Activated T-cell treated with anti-CD3 and anti-CD28 coated beads for 48 hours (primary cell): ENCODE data around the gene TEN1.
"Not testable (repeated sequence)": the region's sequence is repeated elsewhere in the genome, so short reads cannot be mapped to it uniquely, and the experiment has no call there.

Experiments
- DNase-seq: peaks from one replicate; pipeline ENCODE4 v3.0.0-alpha.2; 2020; ENCODE audit warnings: low read depth

The TEN1 gene

GRCh38 chr17:76027159-76027839, 48.3 kb downstream of the TEN1 start, which contains the start of gene EVPL:
Gene EVPL (minus strand): TSS chr17:76027306. CDS start chr17:76027198, 108 bp downstream.
- DNase-seq: no peak

- DNase-seq: no peak
Observed at GRCh38 chr17:76032073-76032779, 53.2 kb downstream of the TEN1 start.

- DNase-seq: no peak
Observed at GRCh38 chr17:76032780-76033108, 53.7 kb downstream of the TEN1 start.

- DNase-seq: no peak
Observed at GRCh38 chr17:76033139-76033538, 54.1 kb downstream of the TEN1 start.

GRCh38 chr17:76034428-76035350, 55.6 kb downstream of the TEN1 start:
- DNase-seq: no peak

GRCh38 chr17:76036497-76037261, 57.6 kb downstream of the TEN1 start:
- no peak for DNase-seq

GRCh38 chr17:76038050-76038449, 59.0 kb downstream of the TEN1 start:
- no peak for DNase-seq

GRCh38 chr17:76039121-76039520, 60.1 kb downstream of the TEN1 start:
- DNase-seq: no peak

GRCh38 chr17:76040376-76040775, 61.3 kb downstream of the TEN1 start:
- DNase-seq: no peak

- DNase-seq: not testable (repeated sequence)
Observed at GRCh38 chr17:76042868-76043267, 63.8 kb downstream of the TEN1 start.

GRCh38 chr17:76044475-76045007, 65.5 kb downstream of the TEN1 start:
- DNase-seq: not testable (repeated sequence)

GRCh38 chr17:76046064-76046463, 67.0 kb downstream of the TEN1 start:
- no peak for DNase-seq

- DNase-seq: no peak
Observed at GRCh38 chr17:76048025-76048605, 69.1 kb downstream of the TEN1 start.

- DNase-seq: no peak
Observed at GRCh38 chr17:76048711-76049110, 69.7 kb downstream of the TEN1 start.

- DNase-seq: no peak
Observed at GRCh38 chr17:76049239-76049638, 70.2 kb downstream of the TEN1 start.

GRCh38 chr17:76049836-76050537, 70.9 kb downstream of the TEN1 start:
- DNase-seq: no peak
